Activated T-helper 1 cell treated with anti-CD3 and anti-CD28 coated beads, Interleukin-12 subunit alpha, Interleukin-12 subunit beta, Interleukin-2, Interleukin-4 antibody, amounts not matched to agents 30 ng/mL and 10 ng/mL and 1 ng/mL, durations not matched to agents 14 hours and 24 hours and 36 hours (primary cell): ENCODE measurements around the gene NPY2R. TPM values are rescaled to one million over a fixed set of nuclear protein-coding genes. Genes with fewer than 3 reads are reported as not detected.

ENCODE experiments used
- DNase-seq: peaks from one replicate; pipeline ENCODE4 v3.0.0; 2021; ENCODE audit warnings: low spot score
- H3K27ac Mint-ChIP-seq: one replicate; pipeline ENCODE4 v1.8.0; 2021; ENCODE audit warnings: mild to moderate bottlenecking, mixed read lengths
- H3K27me3 Mint-ChIP-seq: one replicate; pipeline ENCODE4 v1.8.0; 2022; ENCODE audit warnings: mild to moderate bottlenecking, moderate library complexity, mixed read lengths; ENCODE audit not compliant: insufficient read depth
- H3K36me3 Mint-ChIP-seq: one replicate; pipeline ENCODE4 v1.8.0; 2021; ENCODE audit warnings: low read depth, mixed read lengths
- H3K4me1 Mint-ChIP-seq: one replicate; pipeline ENCODE4 v1.8.0; 2021; ENCODE audit warnings: low read depth, mixed read lengths
- H3K4me3 Mint-ChIP-seq: one replicate; pipeline ENCODE4 v1.8.0; 2021; ENCODE audit warnings: mild to moderate bottlenecking, moderate library complexity, mixed read lengths
- H3K9me3 Mint-ChIP-seq: one replicate; pipeline ENCODE4 v1.8.0; 2021; ENCODE audit warnings: mixed read lengths
- intact Hi-C: fragments of 100-400 bp; cut with micrococcal nuclease; formaldehyde crosslinking; loops from one replicate; pipeline ENCODE4 v1.15.1; 2024
- total RNA-seq: library from RNA; stranded (reverse); gene quantifications from 2 replicates; pipeline ENCODE4 v1.2.3, GENCODE V29; 2022

The NPY2R gene, protein sequence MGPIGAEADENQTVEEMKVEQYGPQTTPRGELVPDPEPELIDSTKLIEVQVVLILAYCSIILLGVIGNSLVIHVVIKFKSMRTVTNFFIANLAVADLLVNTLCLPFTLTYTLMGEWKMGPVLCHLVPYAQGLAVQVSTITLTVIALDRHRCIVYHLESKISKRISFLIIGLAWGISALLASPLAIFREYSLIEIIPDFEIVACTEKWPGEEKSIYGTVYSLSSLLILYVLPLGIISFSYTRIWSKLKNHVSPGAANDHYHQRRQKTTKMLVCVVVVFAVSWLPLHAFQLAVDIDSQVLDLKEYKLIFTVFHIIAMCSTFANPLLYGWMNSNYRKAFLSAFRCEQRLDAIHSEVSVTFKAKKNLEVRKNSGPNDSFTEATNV
- not detected in 2 replicates for total RNA-seq

DNA sequence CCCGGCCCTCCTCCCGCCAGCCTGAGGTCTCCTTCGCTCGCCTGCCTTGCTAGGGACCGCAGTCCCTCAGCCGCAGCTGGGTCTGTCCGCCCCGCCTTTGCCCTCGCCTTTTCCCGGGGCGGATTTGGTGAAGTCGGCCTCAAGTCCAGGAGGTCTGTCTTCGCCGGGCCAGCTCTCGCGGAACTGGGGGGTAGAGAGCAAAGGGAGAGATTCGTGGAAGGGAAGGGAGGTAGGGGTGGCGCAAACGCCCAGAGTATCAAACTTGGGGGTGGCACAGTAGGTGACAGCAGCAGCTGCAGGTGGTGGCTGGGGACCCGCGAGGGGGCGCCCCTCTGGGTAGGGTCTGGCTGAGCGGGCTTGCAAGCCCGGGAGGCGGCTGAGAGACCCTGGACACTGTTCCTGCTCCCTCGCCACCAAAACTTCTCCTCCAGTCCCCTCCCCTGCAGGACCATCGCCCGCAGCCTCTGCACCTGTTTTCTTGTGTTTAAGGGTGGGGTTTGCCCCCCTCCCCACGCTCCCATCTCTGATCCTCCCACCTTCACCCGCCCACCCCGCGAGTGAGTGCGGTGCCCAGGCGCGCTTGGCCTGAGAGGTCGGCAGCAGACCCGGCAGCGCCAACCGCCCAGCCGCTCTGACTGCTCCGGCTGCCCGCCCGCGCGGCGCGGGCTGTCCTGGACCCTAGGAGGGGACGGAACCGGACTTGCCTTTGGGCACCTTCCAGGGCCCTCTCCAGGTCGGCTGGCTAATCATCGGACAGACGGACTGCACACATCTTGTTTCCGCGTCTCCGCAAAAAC lies at the start of gene NPY2R:
Gene NPY2R, plus strand, starts transcription at position 379 of the 797 bp plus-strand sequence. CDS start 5,304 bp downstream, outside the sequence.
- H3K4me3 Mint-ChIP-seq = no peak within 1 kb of the TSS
- no peaks in the 10 kb centered on the region for H3K36me3 Mint-ChIP-seq
- no peak within 1 kb of the TSS for H3K27ac Mint-ChIP-seq
- H3K27me3 Mint-ChIP-seq = peaks cover 42% of the 10 kb centered on the region
- no peak for DNase-seq
- H3K9me3 Mint-ChIP-seq = no peaks in the 10 kb centered on the region
- intact Hi-C loops = no loop called here
- no peaks in the 10 kb centered on the region for H3K4me1 Mint-ChIP-seq

DNA sequence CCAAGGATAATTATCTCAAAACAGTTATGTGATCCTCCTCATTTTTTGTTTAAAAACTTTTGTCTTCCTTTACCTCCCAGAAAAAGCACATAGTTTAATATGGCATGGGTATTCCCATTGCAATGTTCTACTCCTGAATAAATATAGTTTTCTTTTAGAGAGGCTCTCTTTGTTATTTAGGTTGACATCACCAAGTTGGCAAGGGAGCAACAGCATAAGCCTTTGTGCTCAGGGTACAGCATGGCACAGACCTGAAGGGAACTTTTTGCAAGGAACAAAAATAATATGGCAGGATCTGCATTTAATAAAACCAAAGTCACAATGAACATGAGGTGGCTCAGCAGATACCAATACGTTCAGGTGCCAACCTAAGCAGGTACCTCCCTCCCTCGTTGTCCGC lies 47.1 kb upstream of the NPY2R start:
- no peak for DNase-seq
- H3K36me3 Mint-ChIP-seq = no peaks in the 10 kb centered on the region
- no peak overlapping the region for H3K27ac Mint-ChIP-seq
- no peaks in the 10 kb centered on the region for H3K4me1 Mint-ChIP-seq
- H3K4me3 Mint-ChIP-seq = no peak overlapping the region
- intact Hi-C loops = no loop called here
- no peaks in the 10 kb centered on the region for H3K9me3 Mint-ChIP-seq
- H3K27me3 Mint-ChIP-seq = no peaks in the 10 kb centered on the region

DNA sequence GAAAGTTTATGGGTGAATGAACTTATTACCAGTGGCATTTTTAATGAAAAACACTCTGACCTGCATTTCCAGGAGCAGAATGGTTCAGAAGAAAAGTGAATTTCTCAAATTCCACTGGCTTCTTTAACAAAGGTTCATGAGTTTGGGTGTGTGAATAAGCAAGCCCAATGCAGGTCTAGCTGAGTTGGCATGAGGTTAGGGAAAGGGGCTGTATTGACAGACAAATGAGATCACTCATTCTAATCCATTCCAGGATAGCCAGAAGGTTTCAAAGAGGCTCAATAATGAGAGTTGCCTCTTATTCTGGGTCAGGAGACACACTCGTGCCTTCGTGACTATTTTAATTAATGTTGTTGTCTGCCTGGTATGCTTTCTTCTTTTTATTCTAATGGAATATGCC lies 43.7 kb upstream of the NPY2R start:
- no peak for DNase-seq
- Mint-ChIP-seq H3K27me3 (no peaks in the 10 kb centered on the region), H3K4me3 (no peak overlapping the region), H3K9me3 (no peaks in the 10 kb centered on the region), H3K27ac (no peak overlapping the region), H3K36me3 (no peaks in the 10 kb centered on the region), H3K4me1 (no peaks in the 10 kb centered on the region)
- intact Hi-C loops = no loop called here

DNA sequence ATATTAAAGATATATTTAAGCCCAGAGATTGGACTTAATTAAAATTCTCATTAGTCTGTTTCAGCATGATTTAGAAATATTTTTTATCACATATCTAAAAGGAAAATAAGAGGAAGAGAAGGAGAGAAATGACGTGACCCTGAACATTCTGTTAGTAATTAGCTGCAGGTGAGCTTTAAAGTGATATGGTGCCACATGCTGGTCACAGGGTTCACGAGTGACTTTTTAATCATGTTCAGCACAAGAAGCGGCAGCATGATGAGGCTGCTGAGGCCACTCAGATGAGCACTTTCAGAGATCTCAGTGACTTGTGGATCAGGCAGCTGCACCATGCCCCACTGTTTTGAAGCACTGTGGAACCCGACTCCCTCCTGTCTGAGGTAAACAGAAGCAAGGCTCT lies 37.9 kb upstream of the NPY2R start:
- no peak for DNase-seq
- intact Hi-C loops = no loop called here
- Mint-ChIP-seq H3K9me3 (no peaks in the 10 kb centered on the region), H3K27me3 (no peaks in the 10 kb centered on the region), H3K4me3 (no peak overlapping the region), H3K27ac (no peak overlapping the region), H3K4me1 (no peaks in the 10 kb centered on the region), H3K36me3 (no peaks in the 10 kb centered on the region)

DNA sequence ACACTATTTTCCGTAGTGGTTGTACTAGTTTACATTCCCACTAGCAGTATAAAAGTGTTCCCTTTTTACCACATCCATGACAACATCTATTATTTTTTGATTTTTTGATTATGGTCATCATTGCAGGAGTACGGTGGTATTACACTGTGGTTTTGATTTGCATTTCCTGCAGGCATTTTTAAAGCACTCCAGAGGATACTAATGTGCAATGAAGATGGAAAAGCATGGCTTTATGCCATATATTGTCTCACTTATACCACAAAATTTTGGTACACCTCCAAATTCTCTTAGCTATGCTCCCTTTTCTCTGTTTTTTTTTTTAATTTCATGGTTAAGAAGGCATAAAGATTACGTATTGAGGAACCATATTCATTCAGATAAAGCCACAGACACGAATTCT lies 35.1 kb upstream of the NPY2R start:
- no peak overlapping the region for H3K4me3 Mint-ChIP-seq
- DNase-seq = no peak

DNA sequence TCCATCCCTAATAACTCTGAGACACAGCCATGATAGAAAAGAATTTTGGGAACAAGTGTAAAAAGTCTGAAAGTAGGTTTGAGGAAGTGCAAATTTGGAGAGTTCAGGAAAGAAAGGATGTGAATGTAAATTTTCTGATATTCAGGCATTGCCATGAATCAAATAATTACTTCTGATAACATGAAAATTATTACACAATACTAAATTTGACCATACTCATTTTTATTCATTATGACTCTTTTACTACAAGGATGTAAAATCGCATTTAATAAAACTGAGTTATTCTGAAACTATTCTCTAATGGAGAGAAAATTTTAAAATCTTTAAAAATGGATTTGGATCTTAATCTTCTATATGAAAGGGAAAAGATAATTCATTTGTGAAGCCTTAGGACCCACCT lies 33.8 kb upstream of the NPY2R start:
- no peaks in the 10 kb centered on the region for H3K4me1 Mint-ChIP-seq
- no peaks in the 10 kb centered on the region for H3K36me3 Mint-ChIP-seq
- H3K4me3 Mint-ChIP-seq = no peak overlapping the region
- no peak overlapping the region for H3K27ac Mint-ChIP-seq
- no peaks in the 10 kb centered on the region for H3K9me3 Mint-ChIP-seq
- intact Hi-C loops = no loop called here
- no peaks in the 10 kb centered on the region for H3K27me3 Mint-ChIP-seq
- DNase-seq = no peak

More for the DNA sequence above, 35.1 kb upstream of the NPY2R start:
- Mint-ChIP-seq H3K27me3 (no peaks in the 10 kb centered on the region), H3K9me3 (no peaks in the 10 kb centered on the region), H3K4me1 (no peaks in the 10 kb centered on the region), H3K36me3 (no peaks in the 10 kb centered on the region), H3K27ac (no peak overlapping the region)
- intact Hi-C loops = no loop called here

DNA sequence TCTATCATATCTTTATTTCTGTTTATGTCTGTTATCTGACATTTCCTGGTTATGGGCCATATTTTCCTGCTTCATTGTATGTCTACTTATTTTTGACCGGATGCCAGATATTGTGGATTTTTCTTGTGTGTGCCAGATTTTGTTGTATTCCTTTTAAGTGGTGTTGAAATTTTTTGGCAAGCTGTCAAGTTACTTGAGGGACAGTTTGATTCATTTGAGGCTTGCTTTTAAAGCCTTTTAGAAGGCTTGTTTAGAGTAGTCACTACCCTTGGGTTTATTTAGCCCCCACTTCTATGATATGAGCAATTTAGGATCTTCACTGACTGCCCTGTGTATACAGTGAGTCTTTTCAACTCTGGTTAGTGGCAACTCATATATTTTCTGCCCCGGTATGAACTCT lies 29.2 kb upstream of the NPY2R start:
- no peaks in the 10 kb centered on the region for H3K36me3 Mint-ChIP-seq
- no peaks in the 10 kb centered on the region for H3K27me3 Mint-ChIP-seq
- H3K9me3 Mint-ChIP-seq = no peaks in the 10 kb centered on the region
- no peak overlapping the region for H3K27ac Mint-ChIP-seq
- no peaks in the 10 kb centered on the region for H3K4me1 Mint-ChIP-seq
- no peak overlapping the region for H3K4me3 Mint-ChIP-seq
- intact Hi-C loops = no loop called here
- DNase-seq = no peak

DNA sequence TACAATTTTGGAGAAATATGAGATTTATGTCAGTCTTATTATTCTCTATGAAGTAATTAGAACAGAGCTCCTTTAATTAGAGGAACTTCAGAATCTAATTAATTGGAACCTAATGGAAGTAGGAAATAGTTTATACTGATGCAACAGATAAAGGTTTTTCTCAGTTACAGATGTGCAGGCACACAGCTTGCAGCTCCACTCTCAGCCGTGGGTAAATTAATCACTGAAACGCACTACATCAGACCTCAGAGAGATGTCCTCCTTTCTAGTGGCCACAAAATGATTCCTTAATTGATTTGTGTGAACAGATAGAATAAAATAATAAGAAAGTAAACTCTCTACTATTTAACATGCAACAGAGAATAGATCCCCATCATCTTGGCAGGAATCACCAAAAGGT lies 21.5 kb upstream of the NPY2R start:
- peaks cover 2% of the 10 kb centered on the region for H3K27me3 Mint-ChIP-seq
- H3K36me3 Mint-ChIP-seq = no peaks in the 10 kb centered on the region
- H3K4me3 Mint-ChIP-seq = no peak overlapping the region
- DNase-seq = no peak
- H3K4me1 Mint-ChIP-seq = no peaks in the 10 kb centered on the region
- no peak overlapping the region for H3K27ac Mint-ChIP-seq
- no peaks in the 10 kb centered on the region for H3K9me3 Mint-ChIP-seq
- intact Hi-C loops = no loop called here

DNA sequence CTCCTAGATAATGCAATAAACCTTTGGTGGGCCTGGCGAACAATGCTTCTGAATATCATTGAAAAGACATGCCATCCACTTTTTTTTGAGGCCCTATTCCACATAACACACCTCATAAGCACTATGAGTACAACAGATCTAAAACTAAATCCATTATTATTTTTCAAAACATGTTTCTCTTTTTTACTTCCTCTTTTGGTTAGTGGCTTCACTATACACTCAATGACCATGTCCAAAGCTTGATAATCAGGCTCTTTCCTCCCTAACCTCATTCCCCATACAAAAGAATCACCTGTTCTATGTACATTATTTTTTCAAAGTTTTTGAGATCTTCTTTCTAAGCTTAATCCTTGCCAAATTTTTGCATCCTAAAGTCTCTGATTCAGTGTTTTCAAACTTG lies 20.4 kb upstream of the NPY2R start:
- Mint-ChIP-seq H3K4me3 (no peak overlapping the region), H3K36me3 (no peaks in the 10 kb centered on the region)
- DNase-seq = no peak

DNA sequence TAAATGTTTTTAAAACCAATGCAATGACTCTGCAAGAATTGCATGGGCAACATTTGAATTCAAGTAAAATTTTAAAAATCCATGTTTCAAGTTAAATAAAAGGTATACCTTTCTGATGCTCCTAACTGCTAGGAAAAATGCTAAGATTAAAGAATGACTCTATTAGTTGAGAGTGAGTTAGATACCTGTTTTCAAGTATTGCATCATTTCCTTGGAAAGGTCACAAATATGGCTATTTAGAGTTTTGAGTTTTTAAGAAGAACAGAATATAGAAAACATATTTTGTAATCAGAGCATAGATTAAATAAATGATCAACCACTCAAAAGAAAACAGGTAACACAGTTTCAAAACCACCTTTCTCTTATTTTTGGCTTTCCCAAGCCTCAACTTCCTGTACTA lies 18.3 kb upstream of the NPY2R start:
- Mint-ChIP-seq H3K4me1 (no peaks in the 10 kb centered on the region), H3K27me3 (peaks cover 2% of the 10 kb centered on the region), H3K27ac (no peak overlapping the region), H3K4me3 (no peak overlapping the region), H3K9me3 (no peaks in the 10 kb centered on the region), H3K36me3 (no peaks in the 10 kb centered on the region)
- DNase-seq = no peak
- intact Hi-C loops = no loop called here

More for the DNA sequence above, 20.4 kb upstream of the NPY2R start:
- Mint-ChIP-seq H3K27me3 (peaks cover 2% of the 10 kb centered on the region), H3K9me3 (no peaks in the 10 kb centered on the region), H3K4me1 (no peaks in the 10 kb centered on the region), H3K27ac (no peak overlapping the region)
- intact Hi-C loops = no loop called here

DNA sequence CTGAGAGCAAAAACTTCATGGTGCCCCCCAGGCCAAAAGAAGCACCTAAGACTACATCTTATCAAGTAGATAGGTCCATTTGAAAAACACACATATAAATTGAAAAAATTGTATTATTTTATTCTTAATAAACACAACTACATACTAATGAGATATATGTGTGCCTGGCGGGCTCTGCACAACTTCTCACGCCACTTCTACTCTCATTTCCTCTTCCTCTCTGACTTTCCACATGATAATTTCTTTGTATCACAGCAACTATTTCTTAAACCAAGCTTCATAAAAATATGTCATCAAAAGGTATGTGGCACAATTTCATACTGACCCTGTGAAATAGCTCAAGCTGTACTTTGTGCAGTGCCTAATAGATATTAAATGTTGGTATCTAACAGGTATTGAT lies 10.7 kb upstream of the NPY2R start:
- Mint-ChIP-seq H3K4me1 (no peaks in the 10 kb centered on the region), H3K4me3 (no peak overlapping the region), H3K36me3 (no peaks in the 10 kb centered on the region), H3K27ac (no peak overlapping the region), H3K27me3 (peaks cover 1% of the 10 kb centered on the region), H3K9me3 (no peaks in the 10 kb centered on the region)
- intact Hi-C loops = no loop called here
- no peak for DNase-seq

DNA sequence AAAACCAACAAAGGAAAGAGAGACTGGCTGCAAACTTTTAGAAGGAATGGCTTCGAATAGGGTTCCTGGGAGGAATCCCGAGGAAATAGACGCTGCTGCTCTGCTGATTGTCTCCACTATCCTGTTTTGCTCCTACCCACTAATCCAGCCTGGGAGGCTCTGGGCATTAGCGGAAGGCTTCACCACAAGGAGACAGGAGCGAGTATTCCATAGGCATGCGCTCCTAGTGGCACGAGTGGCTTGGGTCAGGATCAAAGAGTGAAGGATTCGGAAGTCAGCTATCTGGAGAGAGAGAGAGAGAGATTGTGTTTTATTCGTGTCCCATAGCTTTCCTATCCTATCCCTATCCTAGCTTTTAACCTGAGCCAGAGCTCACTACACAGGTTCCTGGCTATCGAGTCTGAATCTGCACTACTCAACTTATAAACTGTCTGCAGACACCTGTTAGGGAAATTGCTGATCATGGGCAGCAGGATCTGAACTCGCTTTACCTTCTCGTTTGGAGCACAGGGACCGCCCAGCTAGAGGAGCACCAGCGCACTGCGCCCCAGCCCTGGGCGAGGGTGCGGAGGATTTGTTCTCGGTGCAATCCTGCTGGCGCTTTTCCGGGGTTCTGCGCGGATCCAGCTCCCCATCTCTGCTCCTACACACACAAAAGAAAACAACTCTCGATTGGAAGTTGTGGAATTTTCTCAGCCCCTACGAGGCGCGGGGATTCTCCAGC lies 740 bp upstream of the NPY2R start:
- Mint-ChIP-seq H3K9me3 (no peaks in the 10 kb centered on the region), H3K27ac (no peak overlapping the region), H3K4me3 (no peak overlapping the region), H3K4me1 (no peaks in the 10 kb centered on the region), H3K27me3 (peaks cover 42% of the 10 kb centered on the region), H3K36me3 (no peaks in the 10 kb centered on the region)
- no peak for DNase-seq
- intact Hi-C loops = no loop called here

DNA sequence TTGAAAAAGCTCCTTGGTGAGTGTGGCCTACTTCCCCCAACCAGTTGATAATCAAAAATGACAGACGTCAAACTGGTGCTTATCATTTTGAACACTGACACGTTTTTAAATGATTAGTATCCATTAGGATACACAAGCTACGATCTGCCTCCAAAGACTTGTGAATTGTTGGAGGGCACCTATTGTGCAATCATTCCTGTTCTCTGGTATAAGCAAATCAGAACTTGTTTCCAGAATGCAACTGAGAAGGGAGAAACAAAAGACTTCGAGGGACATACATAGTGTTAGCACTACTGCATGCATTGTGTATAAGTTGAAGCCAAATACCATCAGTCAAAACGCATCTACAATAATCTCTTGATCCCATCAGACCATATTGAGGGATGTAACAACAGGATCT lies 11.6 kb downstream of the NPY2R start:
- no peak for DNase-seq
- Mint-ChIP-seq H3K27me3 (no peaks in the 10 kb centered on the region), H3K36me3 (no peaks in the 10 kb centered on the region), H3K4me1 (no peaks in the 10 kb centered on the region), H3K4me3 (no peak overlapping the region), H3K9me3 (no peaks in the 10 kb centered on the region), H3K27ac (no peak overlapping the region)
- intact Hi-C loops = no loop called here
